ENCODE results near the gene MOCOS.

The MOCOS gene

GRCh38 chr18:36179562-36180355 lies 7.5 kb upstream of the MOCOS start:
- no peak for DNase-seq (ENCODE audit: low read depth)

DNA sequence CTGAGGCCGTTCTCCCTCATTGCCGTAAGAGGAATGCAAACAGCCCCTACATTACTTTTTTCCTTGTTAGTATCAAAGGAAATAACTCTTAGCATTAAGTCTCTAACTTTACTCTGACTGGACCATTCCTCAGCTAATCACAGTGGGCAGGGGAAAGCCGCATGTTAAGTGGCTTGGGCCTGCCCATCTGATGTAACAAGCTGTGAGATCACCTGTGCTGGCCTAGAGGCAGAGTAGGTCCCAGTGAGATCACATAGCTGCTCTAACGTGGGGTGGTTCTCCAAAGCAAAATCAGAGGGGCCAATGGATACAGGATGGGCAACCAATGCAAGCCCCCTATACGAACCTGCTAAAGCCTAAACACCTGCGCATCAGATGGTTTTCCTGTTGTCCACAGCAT lies 5.9 kb upstream of the MOCOS start:
- no peak for DNase-seq (ENCODE audit: low read depth)

- DNase-seq (ENCODE audit: low read depth), result no peak
Measured at GRCh38 chr18:36181898-36182506, 5.3 kb upstream of the MOCOS start.

GRCh38 chr18:36183033-36183432 lies 4.3 kb upstream of the MOCOS start:
- DNase-seq (ENCODE audit: low read depth), result no peak

DNA sequence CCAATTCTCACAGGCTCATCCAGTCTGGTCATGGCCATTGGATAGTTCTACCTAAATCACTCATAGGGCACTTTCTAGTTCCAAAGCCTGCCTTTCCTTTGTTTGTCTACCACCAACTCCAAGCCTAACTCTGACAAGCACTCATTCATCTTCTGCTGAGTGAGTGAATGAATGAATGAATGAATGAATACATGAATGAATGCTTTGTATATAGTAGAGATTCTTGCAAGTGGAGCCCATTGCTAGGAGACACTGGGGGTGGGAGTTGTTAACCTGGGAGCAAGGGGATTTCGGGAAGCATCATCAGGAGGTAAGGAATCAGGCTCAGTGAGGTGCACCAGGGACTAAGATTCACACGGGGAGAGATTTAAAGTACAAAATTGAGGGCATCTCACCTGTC lies 3.3 kb upstream of the MOCOS start:
- no peak for DNase-seq (ENCODE audit: low read depth)

DNA sequence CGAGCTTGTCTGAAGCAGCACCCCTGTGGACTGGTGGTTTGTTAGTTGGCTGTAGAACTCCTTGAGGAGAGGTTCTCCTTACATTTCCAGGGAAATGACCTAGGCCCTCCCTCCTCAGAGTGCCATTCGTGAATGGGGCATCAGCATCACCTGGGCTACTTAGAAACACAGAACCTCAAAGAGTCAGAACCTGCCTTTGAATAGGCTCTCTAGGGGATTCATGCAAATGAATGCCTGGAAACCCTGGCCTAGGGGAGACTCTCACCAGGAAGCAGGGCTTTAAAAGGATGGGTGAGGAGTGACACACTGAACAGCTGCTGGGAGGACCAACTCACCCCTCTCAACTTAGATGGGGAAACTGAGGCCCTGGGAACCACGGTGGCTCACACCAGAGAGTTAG lies 2.1 kb upstream of the MOCOS start:
- DNase-seq (ENCODE audit: low read depth), result no peak

DNA sequence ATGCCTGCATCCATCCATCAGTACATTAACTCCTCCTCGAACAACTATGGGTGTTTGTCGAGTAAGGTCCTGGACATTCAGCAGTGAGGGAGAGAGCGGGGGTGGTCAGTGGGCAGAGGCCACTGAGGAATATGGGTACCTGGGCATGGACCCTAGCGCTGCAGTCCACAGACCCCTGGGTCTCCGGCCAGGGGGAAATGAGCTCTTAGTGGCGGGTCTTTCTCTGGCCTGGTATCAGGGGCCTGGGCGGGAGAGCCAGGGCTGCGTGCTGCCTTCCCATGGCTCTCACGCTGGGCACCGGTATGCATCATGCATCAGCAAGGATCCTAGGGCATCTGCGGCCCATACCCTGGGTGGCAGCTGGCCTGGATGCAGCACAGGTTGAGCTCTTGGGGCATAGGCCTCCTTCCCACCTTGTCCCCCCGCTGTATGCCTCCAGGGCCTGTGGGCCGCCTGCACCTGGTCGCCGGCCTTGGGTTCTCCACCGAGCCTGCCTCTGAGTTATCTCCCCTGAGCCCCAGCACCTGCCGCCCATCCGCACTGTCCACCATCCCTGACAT lies 1.3 kb upstream of the MOCOS start:
- DNase-seq (ENCODE audit: low read depth), result no peak

DNA sequence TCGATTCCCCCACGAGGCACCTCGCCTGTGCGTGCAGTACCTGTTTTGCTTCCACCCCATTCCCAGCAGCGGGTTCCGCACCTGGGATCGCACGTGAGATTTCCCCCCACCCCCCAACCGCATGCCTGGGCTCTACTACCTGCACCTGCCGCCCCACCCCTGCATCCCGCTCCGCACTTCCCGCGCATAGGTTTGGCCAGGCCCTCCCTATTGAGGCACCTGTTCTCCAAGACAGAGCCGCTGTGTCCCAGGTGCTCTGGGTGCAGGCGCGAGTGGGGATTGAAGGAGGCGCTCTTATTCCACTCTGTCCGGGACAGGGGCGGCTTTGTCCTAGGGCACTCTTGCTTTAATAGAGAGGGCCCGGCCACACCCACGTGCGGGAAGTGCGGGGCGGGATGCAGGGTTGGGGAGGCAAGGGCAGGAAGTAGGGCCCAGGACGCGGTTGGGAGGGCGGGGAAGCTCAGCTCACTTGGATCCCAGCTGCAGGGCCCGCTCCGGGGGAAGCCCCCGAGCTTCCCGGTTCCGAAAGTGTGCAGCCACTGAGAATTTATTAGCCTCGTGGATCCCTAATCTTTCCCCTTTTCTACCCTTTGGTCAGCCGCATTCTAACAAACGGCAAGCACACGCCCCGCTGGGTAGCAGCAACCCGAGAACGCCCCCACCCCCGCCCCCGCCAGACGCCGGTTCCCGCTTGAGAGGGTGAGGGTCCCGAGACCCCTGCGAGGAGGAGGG lies 670 bp upstream of the MOCOS start:
- DNase-seq (ENCODE audit: low read depth), result no peak

DNA sequence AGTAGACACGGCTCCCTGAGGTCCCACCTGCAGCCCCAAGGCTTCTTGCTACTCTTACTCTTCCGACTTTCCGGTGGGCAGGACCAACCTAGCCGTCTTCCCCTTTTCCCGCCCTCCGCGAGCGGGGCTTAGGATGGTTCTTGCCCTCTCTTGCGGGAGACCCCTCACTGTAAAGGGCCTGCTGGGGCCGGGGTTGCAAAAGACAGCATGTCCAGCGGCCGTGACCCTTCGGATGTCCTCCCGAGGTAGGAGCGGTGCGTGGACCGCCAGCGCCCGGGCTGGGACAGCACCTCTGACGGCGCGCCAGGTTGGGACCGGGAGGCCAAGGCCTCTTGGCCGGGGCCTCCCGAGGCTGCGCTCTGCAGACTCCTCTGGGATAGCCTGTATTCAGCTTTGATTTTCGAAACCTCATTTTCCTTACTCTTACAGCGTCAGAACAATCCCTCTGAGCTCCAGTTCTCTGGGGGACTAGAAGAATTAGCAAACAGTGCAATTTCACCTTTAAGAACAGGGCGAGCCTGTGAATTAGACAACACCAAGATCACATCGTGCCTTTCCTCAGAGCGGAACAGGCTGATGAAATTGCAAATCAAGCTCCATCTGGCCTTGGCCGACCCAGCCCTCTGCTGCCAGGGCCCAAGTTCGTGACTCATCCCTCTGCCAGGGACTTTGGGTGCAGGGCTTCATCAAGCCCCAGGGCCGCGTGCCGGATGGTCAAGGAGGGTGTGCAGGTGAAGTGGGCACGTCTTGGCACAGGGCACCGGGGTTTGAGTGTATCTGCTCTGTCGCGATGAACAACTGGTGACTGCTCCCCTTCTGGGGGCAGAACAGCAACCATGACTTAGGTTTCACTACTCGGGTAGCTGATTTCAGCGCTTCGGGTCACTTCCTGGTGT lies 777 bp downstream of the MOCOS start:
- DNase-seq (ENCODE audit: low read depth), result no peak

GRCh38 chr18:36188916-36189315 lies 1.6 kb downstream of the MOCOS start:
- no peak for DNase-seq (ENCODE audit: low read depth)

DNA sequence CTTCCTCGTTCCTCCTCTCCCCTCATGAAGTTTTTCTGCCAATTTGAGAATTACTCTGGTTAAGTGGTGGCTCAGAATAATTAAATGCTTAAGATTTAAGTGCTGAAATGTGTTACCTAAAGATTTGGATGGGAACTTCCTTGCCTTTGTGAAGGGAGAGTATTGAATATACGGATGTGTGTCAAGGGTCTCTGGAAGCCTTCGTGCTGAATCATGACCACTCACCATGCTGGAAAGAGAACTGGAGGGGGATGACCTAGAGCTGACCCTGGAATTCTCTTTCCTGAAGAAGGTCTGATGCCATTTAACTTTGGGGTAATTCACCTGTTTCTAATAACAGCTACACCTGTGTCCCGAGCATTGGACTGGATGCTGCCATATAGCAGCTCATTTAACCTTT lies 2.2 kb downstream of the MOCOS start:
- no peak for DNase-seq (ENCODE audit: low read depth)

- DNase-seq (ENCODE audit: low read depth), result no peak
Measured at GRCh38 chr18:36191286-36191685, 4.0 kb downstream of the MOCOS start.

- no peak for DNase-seq (ENCODE audit: low read depth)
Measured at GRCh38 chr18:36191711-36192110, 4.4 kb downstream of the MOCOS start.

- DNase-seq (ENCODE audit: low read depth), result no peak
Measured at GRCh38 chr18:36194600-36195315, 7.5 kb downstream of the MOCOS start.

GRCh38 chr18:36195427-36196122 lies 8.3 kb downstream of the MOCOS start:
- no peak for DNase-seq (ENCODE audit: low read depth)

GRCh38 chr18:36196238-36196995 lies 9.1 kb downstream of the MOCOS start:
- DNase-seq (ENCODE audit: low read depth), result no peak

DNA sequence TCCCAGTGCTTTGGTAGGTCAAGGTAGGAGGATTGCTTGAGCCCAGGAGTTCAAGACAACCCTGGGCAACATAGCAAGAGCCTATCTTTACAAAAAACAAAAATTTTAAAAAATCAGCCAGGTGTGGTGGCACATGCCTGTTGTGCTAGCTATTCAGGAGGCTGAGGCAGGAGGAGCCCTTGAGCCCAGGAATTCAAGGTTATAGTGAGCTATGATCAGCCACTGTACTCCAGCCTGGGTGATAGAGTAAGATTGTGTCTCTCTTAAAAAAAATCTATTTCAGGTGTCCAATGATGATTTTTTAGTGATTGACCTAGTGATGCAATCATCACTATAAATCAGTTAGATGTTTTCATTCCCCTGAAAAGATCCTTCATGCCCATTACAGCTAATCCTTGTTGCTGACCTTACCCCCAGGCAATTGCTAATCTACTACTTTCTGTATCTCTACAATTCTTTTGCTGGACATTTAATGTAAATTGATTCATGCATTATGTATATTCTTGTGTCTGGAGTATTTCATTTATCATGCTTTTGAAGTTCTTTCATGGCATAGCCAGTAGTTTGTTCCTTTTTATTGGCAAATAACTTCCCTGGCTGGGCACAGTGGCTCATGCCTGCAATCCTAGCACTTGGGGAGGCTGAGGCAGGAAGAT lies 10.3 kb downstream of the MOCOS start:
- no peak for DNase-seq (ENCODE audit: low read depth)

GRCh38 chr18:36199691-36200295 lies 12.5 kb downstream of the MOCOS start:
- no peak for DNase-seq (ENCODE audit: low read depth)

GRCh38 chr18:36200354-36200771 lies 13.1 kb downstream of the MOCOS start:
- DNase-seq (ENCODE audit: low read depth), result no peak
